Breast epithelium (tissue), 4 donors: ENCODE results near the gene GPC6. TPM values are rescaled to one million over a fixed set of nuclear protein-coding genes. Genes with fewer than 3 reads are reported as not detected.

Source experiments
- DNase-seq, 2 donors: peaks; one replicate each; pipeline ENCODE4 v3.0.0-alpha.2; 2019; ENCODE audit warnings: low spot score in 2 of 2
- H3K27ac ChIP-seq, 2 donors: fragments of 200-600 bp; sonication (generic) in 1 of 2; one replicate each; pipeline ENCODE4 v1.5.1; 2016 to 2019; ENCODE audit warnings: mild to moderate bottlenecking in 1 of 2
- H3K27me3 ChIP-seq, 2 donors: fragments of 200-600 bp; sonication (generic) in 1 of 2; one replicate each; pipeline versions ENCODE4 v1.5.1 to v1.6.0; 2017 to 2019; ENCODE audit warnings: control low read depth in 1 of 2, mild to moderate bottlenecking in 1 of 2
- H3K36me3 ChIP-seq: fragments of 200-600 bp; one replicate; pipeline ENCODE4 v1.5.1; 2019
- H3K4me1 ChIP-seq, 2 donors: fragments of 200-600 bp; sonication (generic); one replicate each; pipeline ENCODE4 v1.5.1; 2016 to 2019; ENCODE audit warnings: control low read depth in 1 of 2
- H3K4me3 ChIP-seq, 3 donors: fragments of 200-600 bp; sonication (generic); 1 replicate in 2 of 3; 2 replicates in 1 of 3; pipeline ENCODE4 v1.5.1; 2016 to 2019; ENCODE audit warnings: mild to moderate bottlenecking in 3 of 3, moderate library complexity in 2 of 3
- H3K9me3 ChIP-seq, 2 donors: fragments of 200-600 bp; sonication (generic) in 1 of 2; one replicate each; pipeline ENCODE4 v1.5.1; 2016 to 2019; ENCODE audit warnings: control low read depth in 1 of 2
- CTCF ChIP-seq, 3 donors: fragments of 450-650 bp; IDR thresholded peaks; one replicate each; pipeline ENCODE4 v1.5.1; 2016 to 2017; ENCODE audit warnings: antibody characterized with exemption in 3 of 3, mild to moderate bottlenecking in 3 of 3, moderate library complexity in 3 of 3
- POLR2A ChIP-seq: fragments of 450-650 bp; IDR thresholded peaks from one replicate; pipeline ENCODE4 v1.6.1; 2016; ENCODE audit warnings: antibody characterized with exemption, mild to moderate bottlenecking, moderate library complexity
- POLR2AphosphoS5 ChIP-seq, 3 donors: sonication (generic); formaldehyde crosslinking; IDR thresholded peaks; one replicate each; pipeline ENCODE4 v1.6.1; 2017; ENCODE audit warnings: antibody characterized with exemption in 3 of 3
- intact Hi-C: fragments of 100-400 bp; cut with DNase I; formaldehyde crosslinking; loops from one replicate; pipeline ENCODE4 v1.15.1; 2023; ENCODE audit warnings: low total_unique reads
- total RNA-seq, 3 donors: library from RNA; depleted of rRNA; stranded (reverse); fragments of >200 nt; gene quantifications; one replicate each; pipeline ENCODE4 v1.1.0, GENCODE V29; 2016

GPC6 gene
- total RNA-seq, 3 donors from 2014 or later: 3.5 to 44.0 (median 4.9) TPM

- Histone ChIP-seq H3K27ac (no peak overlapping the region), H3K27me3 (no peaks in the 10 kb centered on the region), H3K9me3 (no peaks in the 10 kb centered on the region), H3K36me3 (no peaks in the 10 kb centered on the region), H3K4me1 (no peaks in the 10 kb centered on the region), H3K4me3 (no peak overlapping the region)
- TF ChIP-seq POLR2AphosphoS5 (IDR thresholded peaks at IDR 0.05): no peak
- no peak for TF ChIP-seq CTCF (IDR thresholded peaks at IDR 0.05)
- TF ChIP-seq POLR2A: no peak
- DNase-seq: no peak
- intact Hi-C loops: no loop called here
Measured at GRCh38 chr13:94324767-94325540, 1098.3 kb downstream of the GPC6 start.

GRCh38 chr13:94325650-94326049 lies 1099.0 kb downstream of the GPC6 start:
- Histone ChIP-seq H3K4me3 (no peak overlapping the region), H3K36me3 (no peaks in the 10 kb centered on the region), H3K4me1 (no peaks in the 10 kb centered on the region), H3K27me3 (no peaks in the 10 kb centered on the region), H3K9me3 (no peaks in the 10 kb centered on the region), H3K27ac (no peak overlapping the region)
- DNase-seq: no peak
- intact Hi-C loops: no loop called here
- TF ChIP-seq POLR2AphosphoS5 (IDR thresholded peaks at IDR 0.05) (no peak), CTCF (IDR thresholded peaks at IDR 0.05) (no peak), POLR2A (no peak)

- intact Hi-C loops: no loop called here
- H3K4me1 ChIP-seq: no peaks in the 10 kb centered on the region
Measured at GRCh38 chr13:94327318-94327717, 1100.7 kb downstream of the GPC6 start.

GRCh38 chr13:94328381-94329041 lies 1101.9 kb downstream of the GPC6 start:
- H3K27ac ChIP-seq: no peak overlapping the region
- intact Hi-C loops: no loop called here

More at GRCh38 chr13:94327318-94327717, 1100.7 kb downstream of the GPC6 start:
- TF ChIP-seq POLR2A: no peak
- TF ChIP-seq POLR2AphosphoS5 (IDR thresholded peaks at IDR 0.05): no peak
- no peak for TF ChIP-seq CTCF (IDR thresholded peaks at IDR 0.05)
- DNase-seq: no peak
- H3K27ac ChIP-seq: no peak overlapping the region
- no peaks in the 10 kb centered on the region for H3K27me3 ChIP-seq
- H3K36me3 ChIP-seq: no peaks in the 10 kb centered on the region
- H3K4me3 ChIP-seq: no peak overlapping the region
- H3K9me3 ChIP-seq: no peaks in the 10 kb centered on the region

More at GRCh38 chr13:94328381-94329041, 1101.9 kb downstream of the GPC6 start:
- DNase-seq: no peak
- no peaks in the 10 kb centered on the region for H3K9me3 ChIP-seq
- H3K36me3 ChIP-seq: no peaks in the 10 kb centered on the region
- H3K4me3 ChIP-seq: no peak overlapping the region
- H3K4me1 ChIP-seq: no peaks in the 10 kb centered on the region
- no peaks in the 10 kb centered on the region for H3K27me3 ChIP-seq
- TF ChIP-seq POLR2A (no peak), CTCF (IDR thresholded peaks at IDR 0.05) (no peak), POLR2AphosphoS5 (IDR thresholded peaks at IDR 0.05) (no peak)
